OCI-LY7 (cell line): ENCODE measurements around the gene HRH2. TPM values are rescaled to one million over a fixed set of nuclear protein-coding genes. Genes with fewer than 3 reads are reported as not detected.

ENCODE experiments used
- BruUV-seq: library from RNA; stranded (reverse); fragments of 400-500 nt; replicated peaks from 2 replicates; lab custom pipeline; 2021; lab: Mats Ljungman, UMichigan
- CTCF ChIA-PET: fragments of 300-600 bp; sonication (Branson Sonifier 250); formaldehyde crosslinking; loops from one replicate; lab custom pipeline; 2022; ENCODE audit warnings: antibody characterized with exemption; ENCODE audit not compliant: unreplicated experiment; lab: Charles Lee
- POLR2A ChIA-PET: fragments of 300-600 bp; sonication (Branson Sonifier 250); formaldehyde crosslinking; loops from one replicate; lab custom pipeline; 2022; ENCODE audit warnings: antibody characterized with exemption; lab: Charles Lee
- DNase-seq: peaks from one replicate; pipeline ENCODE4 v3.0.0-alpha.2; 2015; ENCODE audit warnings: low spot score
- H2AFZ ChIP-seq: fragments of 200-600 bp; sonication (generic), shearing (Covaris generic); 2 replicates; pipeline ENCODE4 v1.6.1; 2014; ENCODE audit warnings: mild to moderate bottlenecking, antibody characterized with exemption, low read length, moderate library complexity
- H3K27ac ChIP-seq: fragments of 200-600 bp; sonication (generic); 2 replicates; pipeline ENCODE4 v1.5.1; 2014; ENCODE audit warnings: mixed run types, low read depth, mild to moderate bottlenecking, moderate library complexity, low read length, inconsistent platforms; ENCODE audit not compliant: poor library complexity, severe bottlenecking
- H3K36me3 ChIP-seq: fragments of 200-600 bp; sonication (generic); 2 replicates; pipeline ENCODE4 v1.6.1; 2014; ENCODE audit warnings: mild to moderate bottlenecking, antibody characterized with exemption, low read length, moderate library complexity, mixed read lengths; ENCODE audit not compliant: insufficient read depth
- H3K4me1 ChIP-seq: fragments of 200-600 bp; sonication (generic); 2 replicates; pipeline ENCODE4 v1.5.1; 2014; ENCODE audit warnings: mild to moderate bottlenecking, low read length; ENCODE audit not compliant: insufficient read depth, poor library complexity, severe bottlenecking
- H3K4me2 ChIP-seq: fragments of 200-600 bp; sonication (generic); 2 replicates; pipeline ENCODE4 v1.6.1; 2014; ENCODE audit warnings: mild to moderate bottlenecking, low read length
- H3K4me3 ChIP-seq: fragments of 200-600 bp; sonication (generic); 2 replicates; pipeline ENCODE4 v1.5.1; 2014; ENCODE audit warnings: mild to moderate bottlenecking, low read depth, low read length; ENCODE audit not compliant: poor library complexity, severe bottlenecking
- H3K79me2 ChIP-seq: fragments of 200-600 bp; sonication (generic); 2 replicates; pipeline ENCODE4 v1.6.1; 2016; ENCODE audit warnings: low read depth, mild to moderate bottlenecking, low read length, moderate library complexity, mixed read lengths; ENCODE audit not compliant: insufficient read depth
- H3K9me2 ChIP-seq: fragments of 200-600 bp; sonication (generic); 2 replicates; pipeline ENCODE4 v1.6.1; 2016; ENCODE audit warnings: mild to moderate bottlenecking, low read length, mixed read lengths; ENCODE audit not compliant: insufficient read depth
- H3K9me3 ChIP-seq: fragments of 200-600 bp; sonication (generic); 2 replicates; pipeline ENCODE4 v1.6.1; 2014; ENCODE audit warnings: mild to moderate bottlenecking, mixed run types, low read length, mixed read lengths
- H4K20me1 ChIP-seq: fragments of 200-600 bp; sonication (generic); 2 replicates; pipeline ENCODE4 v1.6.1; 2014; ENCODE audit warnings: mild to moderate bottlenecking, antibody characterized with exemption, low read length, moderate library complexity, mixed read lengths; ENCODE audit not compliant: insufficient read depth
- EZH2phosphoT487 ChIP-seq: fragments of 200-600 bp; sonication (generic); IDR thresholded peaks from 2 replicates; pipeline ENCODE4 v1.6.1; 2018; ENCODE audit warnings: low read depth, borderline replicate concordance, mild to moderate bottlenecking, mixed run types, antibody characterized with exemption, low read length, moderate library complexity, mixed read lengths
- intact Hi-C: fragments of 100-400 bp; cut with micrococcal nuclease; formaldehyde crosslinking; loops from one replicate; pipeline ENCODE4 v1.10.0; 2022; ENCODE audit not compliant: unreplicated experiment
- total RNA-seq, 2 experiments: library from RNA; depleted of rRNA in 1 of 2; stranded (reverse); fragments of >200 nt in 1 of 2; shearing (Covaris generic) in 1 of 2; gene quantifications; 2 replicates each; pipeline ENCODE4 v1.2.3, GENCODE V29; 2014 to 2022
- TF ChIP-seq, protein P1 (sequence below): fragments of 200-600 bp; sonication (generic); conservative IDR thresholded peaks from 2 replicates; pipeline ENCODE4 v1.5.1; 2014; ENCODE audit warnings: mild to moderate bottlenecking, antibody characterized with exemption, low read length, moderate library complexity, mixed read lengths

Gene HRH2
- total RNA-seq, 2 experiments from 2014 or later, result not detected

DNA sequence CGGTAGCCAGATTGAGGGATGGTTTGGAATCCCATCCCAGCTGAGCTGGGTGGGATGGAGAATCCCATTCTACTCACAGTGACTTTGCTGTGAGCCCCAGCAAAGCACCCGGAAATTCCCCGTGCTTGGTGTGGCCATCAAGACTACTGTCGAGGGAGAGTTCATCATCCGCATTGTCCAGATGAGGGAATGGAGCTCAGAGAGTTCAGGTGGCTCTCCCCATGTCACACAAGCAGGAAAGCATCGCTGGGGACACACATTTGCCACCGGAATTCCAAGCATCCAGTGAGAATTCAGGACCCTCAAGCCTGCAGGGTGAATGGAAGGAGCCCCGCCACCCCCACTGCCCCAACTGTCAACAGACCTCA lies 54.4 kb downstream of the HRH2 start:
- Histone ChIP-seq H3K4me3 (no peak overlapping the region), H3K27ac (no peak overlapping the region), H4K20me1 (no peaks in the 10 kb centered on the region), H3K4me1 (no peaks in the 10 kb centered on the region), H3K9me2 (no peaks in the 10 kb centered on the region), H3K36me3 (no peaks in the 10 kb centered on the region), H3K4me2 (no peak overlapping the region), H3K9me3 (no peaks in the 10 kb centered on the region), H3K79me2 (no peaks in the 10 kb centered on the region), H2AFZ (no peak overlapping the region)
- CTCF ChIA-PET, result no interaction called here
- BruUV-seq, result no TSS peak
- POLR2A ChIA-PET, result no interaction called here
- TF ChIP-seq EZH2phosphoT487, result no peak
- TF ChIP-seq, protein P1, sequence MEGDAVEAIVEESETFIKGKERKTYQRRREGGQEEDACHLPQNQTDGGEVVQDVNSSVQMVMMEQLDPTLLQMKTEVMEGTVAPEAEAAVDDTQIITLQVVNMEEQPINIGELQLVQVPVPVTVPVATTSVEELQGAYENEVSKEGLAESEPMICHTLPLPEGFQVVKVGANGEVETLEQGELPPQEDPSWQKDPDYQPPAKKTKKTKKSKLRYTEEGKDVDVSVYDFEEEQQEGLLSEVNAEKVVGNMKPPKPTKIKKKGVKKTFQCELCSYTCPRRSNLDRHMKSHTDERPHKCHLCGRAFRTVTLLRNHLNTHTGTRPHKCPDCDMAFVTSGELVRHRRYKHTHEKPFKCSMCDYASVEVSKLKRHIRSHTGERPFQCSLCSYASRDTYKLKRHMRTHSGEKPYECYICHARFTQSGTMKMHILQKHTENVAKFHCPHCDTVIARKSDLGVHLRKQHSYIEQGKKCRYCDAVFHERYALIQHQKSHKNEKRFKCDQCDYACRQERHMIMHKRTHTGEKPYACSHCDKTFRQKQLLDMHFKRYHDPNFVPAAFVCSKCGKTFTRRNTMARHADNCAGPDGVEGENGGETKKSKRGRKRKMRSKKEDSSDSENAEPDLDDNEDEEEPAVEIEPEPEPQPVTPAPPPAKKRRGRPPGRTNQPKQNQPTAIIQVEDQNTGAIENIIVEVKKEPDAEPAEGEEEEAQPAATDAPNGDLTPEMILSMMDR, result no peak
- intact Hi-C loops, result no loop called here
- no peak for DNase-seq

GRCh38 chr5:175712681-175713085 lies 54.8 kb downstream of the HRH2 start:
- no peaks in the 10 kb centered on the region for H3K79me2 ChIP-seq
- no peak overlapping the region for H2AFZ ChIP-seq
- H3K4me2 ChIP-seq, result no peak overlapping the region
- no peak overlapping the region for H3K4me3 ChIP-seq
- intact Hi-C loops, result no loop called here
- ChIA-PET CTCF (no interaction called here), POLR2A (no interaction called here)
- no peaks in the 10 kb centered on the region for H4K20me1 ChIP-seq
- no peak for DNase-seq
- H3K4me1 ChIP-seq, result no peaks in the 10 kb centered on the region
- H3K9me3 ChIP-seq, result no peaks in the 10 kb centered on the region
- BruUV-seq, result no TSS peak
- no peak overlapping the region for H3K27ac ChIP-seq
- H3K9me2 ChIP-seq, result no peaks in the 10 kb centered on the region
- TF ChIP-seq, protein P1, result no peak
- no peak for TF ChIP-seq EZH2phosphoT487
- no peaks in the 10 kb centered on the region for H3K36me3 ChIP-seq

GRCh38 chr5:175713930-175714329 lies 56.1 kb downstream of the HRH2 start:
- intact Hi-C loops, result no loop called here
- no peak for DNase-seq

More at GRCh38 chr5:175713930-175714329, 56.1 kb downstream of the HRH2 start:
- CTCF ChIA-PET, result no interaction called here
- TF ChIP-seq EZH2phosphoT487, result no peak
- TF ChIP-seq, protein P1, result no peak
- Histone ChIP-seq H2AFZ (no peak overlapping the region), H3K79me2 (no peaks in the 10 kb centered on the region), H3K9me2 (no peaks in the 10 kb centered on the region), H3K4me1 (no peaks in the 10 kb centered on the region), H3K27ac (no peak overlapping the region), H3K9me3 (no peaks in the 10 kb centered on the region), H3K4me3 (no peak overlapping the region), H4K20me1 (no peaks in the 10 kb centered on the region), H3K4me2 (no peak overlapping the region), H3K36me3 (no peaks in the 10 kb centered on the region)
- POLR2A ChIA-PET, result no interaction called here
- BruUV-seq, result no TSS peak
